ENCODE results near the gene NCOA3. TPM values are rescaled to one million over a fixed set of nuclear protein-coding genes. Genes with fewer than 3 reads are reported as not detected.

Gene NCOA3
- polyA plus RNA-seq, 1 of the 3 experiments (the other 2 are of a cell fraction), result 5.8 TPM

DNA sequence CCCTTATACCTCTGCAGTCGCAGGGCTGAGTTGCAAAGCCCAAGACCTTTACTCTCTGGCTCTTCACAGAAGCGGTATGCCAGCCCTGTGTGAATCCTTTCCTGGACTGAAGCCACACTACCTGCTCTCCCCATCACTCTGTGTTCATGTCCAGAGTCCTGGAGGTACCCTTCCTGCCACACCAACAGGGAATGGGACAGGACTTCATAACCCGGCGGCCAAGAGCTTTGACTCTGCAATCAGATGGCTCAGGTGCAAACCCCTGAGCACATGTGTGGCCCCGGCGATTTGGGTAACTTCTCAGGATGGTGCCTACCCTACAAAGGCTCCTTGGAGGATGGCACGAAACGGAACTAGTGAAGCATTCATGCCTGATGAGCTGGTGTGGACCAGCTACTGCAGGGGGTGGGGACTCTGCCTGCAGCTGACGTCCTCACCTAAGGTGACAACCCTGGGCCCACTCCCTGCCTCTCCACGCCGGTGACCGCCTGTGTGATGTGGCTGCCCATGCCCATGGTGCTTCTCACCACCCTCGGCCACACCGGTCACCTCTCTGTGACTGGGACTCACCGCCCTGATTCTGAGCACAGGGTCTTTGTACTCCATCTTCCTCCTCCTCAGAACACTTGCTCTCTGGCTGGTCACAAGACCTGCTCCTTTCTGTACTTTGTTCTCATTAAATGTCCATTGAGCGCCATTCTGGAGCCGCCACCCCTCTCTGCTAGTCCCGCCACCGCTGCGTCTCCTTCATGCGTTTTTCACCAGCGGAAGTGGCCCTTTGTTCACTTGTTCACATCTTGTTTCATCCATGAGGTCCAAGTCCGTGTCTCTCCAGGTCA is 166.8 kb downstream of the NCOA3 start:
- H3K27me3 ChIP-seq (ENCODE audit: insufficient read depth), result no peaks in the 10 kb centered on the region
- POLR2A ChIA-PET, result no interaction called here
- H2AFZ ChIP-seq (ENCODE audit: low read depth), result no peak overlapping the region
- H3K9me3 ChIP-seq, result no peaks in the 10 kb centered on the region
- no peak for DNase-seq
- H3K4me2 ChIP-seq, result no peak overlapping the region
- CTCF ChIA-PET, result interaction anchor here (0.8 to 24.9 kb wide), 5 partner anchors 9 to 955 kb away, joined by 3 to 437 read pairs (median 4); no protein-coding TSS in a partner anchor
- H3K4me3 ChIP-seq (ENCODE audit: low read depth in 2 of 2, low read length in 1 of 2), result no peak overlapping the region
- H4K20me1 ChIP-seq (ENCODE audit: insufficient read depth), result no peaks in the 10 kb centered on the region
- peaks cover 3 to 4% of the 10 kb centered on the region in 2 experiments; a peak in 2 of 4 replicates for H3K4me1 ChIP-seq (ENCODE audit: control insufficient read depth in 1 of 2, insufficient read depth in 2 of 2, low read depth in 1 of 2, low read length in 1 of 2)
- WGBS (ENCODE audit: low lambda C conversion rate), result 94% methylated on average over 23 of the region's 23 CpGs
- peaks cover 0 to 5% of the 10 kb centered on the region in 2 experiments for H3K36me3 ChIP-seq (replicated peaks in 1 of 2; ENCODE audit: control insufficient read depth in 1 of 2, insufficient read depth in 2 of 2, low read length in 1 of 2)
- TF ChIP-seq, protein P1, sequence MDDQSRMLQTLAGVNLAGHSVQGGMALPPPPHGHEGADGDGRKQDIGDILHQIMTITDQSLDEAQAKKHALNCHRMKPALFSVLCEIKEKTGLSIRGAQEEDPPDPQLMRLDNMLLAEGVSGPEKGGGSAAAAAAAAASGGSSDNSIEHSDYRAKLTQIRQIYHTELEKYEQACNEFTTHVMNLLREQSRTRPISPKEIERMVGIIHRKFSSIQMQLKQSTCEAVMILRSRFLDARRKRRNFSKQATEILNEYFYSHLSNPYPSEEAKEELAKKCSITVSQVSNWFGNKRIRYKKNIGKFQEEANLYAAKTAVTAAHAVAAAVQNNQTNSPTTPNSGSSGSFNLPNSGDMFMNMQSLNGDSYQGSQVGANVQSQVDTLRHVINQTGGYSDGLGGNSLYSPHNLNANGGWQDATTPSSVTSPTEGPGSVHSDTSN (IDR thresholded peaks at IDR 0.05), result no peak
- TF ChIP-seq MXI1 (IDR thresholded peaks at IDR 0.05; ENCODE audit: low read depth, low read length), result no peak
- TF ChIP-seq FOXM1 (IDR thresholded peaks at IDR 0.05; ENCODE audit: low read depth), result no peak
- TF ChIP-seq, protein P2, sequence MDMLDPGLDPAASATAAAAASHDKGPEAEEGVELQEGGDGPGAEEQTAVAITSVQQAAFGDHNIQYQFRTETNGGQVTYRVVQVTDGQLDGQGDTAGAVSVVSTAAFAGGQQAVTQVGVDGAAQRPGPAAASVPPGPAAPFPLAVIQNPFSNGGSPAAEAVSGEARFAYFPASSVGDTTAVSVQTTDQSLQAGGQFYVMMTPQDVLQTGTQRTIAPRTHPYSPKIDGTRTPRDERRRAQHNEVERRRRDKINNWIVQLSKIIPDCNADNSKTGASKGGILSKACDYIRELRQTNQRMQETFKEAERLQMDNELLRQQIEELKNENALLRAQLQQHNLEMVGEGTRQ (IDR thresholded peaks at IDR 0.05; ENCODE audit: borderline replicate concordance, low read depth, low read length), result no peak
- TF ChIP-seq NFIC (IDR thresholded peaks at IDR 0.05; ENCODE audit: borderline replicate concordance), result no peak
- TF ChIP-seq SMC3 (IDR thresholded peaks at IDR 0.05; ENCODE audit: low read depth, low read length), result no peak
- TF ChIP-seq, protein P3, sequence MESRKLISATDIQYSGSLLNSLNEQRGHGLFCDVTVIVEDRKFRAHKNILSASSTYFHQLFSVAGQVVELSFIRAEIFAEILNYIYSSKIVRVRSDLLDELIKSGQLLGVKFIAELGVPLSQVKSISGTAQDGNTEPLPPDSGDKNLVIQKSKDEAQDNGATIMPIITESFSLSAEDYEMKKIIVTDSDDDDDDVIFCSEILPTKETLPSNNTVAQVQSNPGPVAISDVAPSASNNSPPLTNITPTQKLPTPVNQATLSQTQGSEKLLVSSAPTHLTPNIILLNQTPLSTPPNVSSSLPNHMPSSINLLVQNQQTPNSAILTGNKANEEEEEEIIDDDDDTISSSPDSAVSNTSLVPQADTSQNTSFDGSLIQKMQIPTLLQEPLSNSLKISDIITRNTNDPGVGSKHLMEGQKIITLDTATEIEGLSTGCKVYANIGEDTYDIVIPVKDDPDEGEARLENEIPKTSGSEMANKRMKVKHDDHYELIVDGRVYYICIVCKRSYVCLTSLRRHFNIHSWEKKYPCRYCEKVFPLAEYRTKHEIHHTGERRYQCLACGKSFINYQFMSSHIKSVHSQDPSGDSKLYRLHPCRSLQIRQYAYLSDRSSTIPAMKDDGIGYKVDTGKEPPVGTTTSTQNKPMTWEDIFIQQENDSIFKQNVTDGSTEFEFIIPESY (IDR thresholded peaks at IDR 0.05; ENCODE audit: borderline replicate concordance, low read depth), result no peak
- TF ChIP-seq POLR2AphosphoS5 (IDR thresholded peaks at IDR 0.05; ENCODE audit: low read depth, low read length), result no peak
- no peak for TF ChIP-seq TAF1 (IDR thresholded peaks at IDR 0.05; ENCODE audit: borderline replicate concordance, low read depth, low read length)
- TF ChIP-seq RAD21 (IDR thresholded peaks at IDR 0.05; ENCODE audit: low read length), result no peak
- no peak for TF ChIP-seq FOXJ3 (CRISPR knock-in tag; IDR thresholded peaks at IDR 0.05)
- TF ChIP-seq, protein P4, sequence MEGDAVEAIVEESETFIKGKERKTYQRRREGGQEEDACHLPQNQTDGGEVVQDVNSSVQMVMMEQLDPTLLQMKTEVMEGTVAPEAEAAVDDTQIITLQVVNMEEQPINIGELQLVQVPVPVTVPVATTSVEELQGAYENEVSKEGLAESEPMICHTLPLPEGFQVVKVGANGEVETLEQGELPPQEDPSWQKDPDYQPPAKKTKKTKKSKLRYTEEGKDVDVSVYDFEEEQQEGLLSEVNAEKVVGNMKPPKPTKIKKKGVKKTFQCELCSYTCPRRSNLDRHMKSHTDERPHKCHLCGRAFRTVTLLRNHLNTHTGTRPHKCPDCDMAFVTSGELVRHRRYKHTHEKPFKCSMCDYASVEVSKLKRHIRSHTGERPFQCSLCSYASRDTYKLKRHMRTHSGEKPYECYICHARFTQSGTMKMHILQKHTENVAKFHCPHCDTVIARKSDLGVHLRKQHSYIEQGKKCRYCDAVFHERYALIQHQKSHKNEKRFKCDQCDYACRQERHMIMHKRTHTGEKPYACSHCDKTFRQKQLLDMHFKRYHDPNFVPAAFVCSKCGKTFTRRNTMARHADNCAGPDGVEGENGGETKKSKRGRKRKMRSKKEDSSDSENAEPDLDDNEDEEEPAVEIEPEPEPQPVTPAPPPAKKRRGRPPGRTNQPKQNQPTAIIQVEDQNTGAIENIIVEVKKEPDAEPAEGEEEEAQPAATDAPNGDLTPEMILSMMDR (IDR thresholded peaks at IDR 0.05), result no peak
- TF ChIP-seq YY1 (IDR thresholded peaks at IDR 0.05; ENCODE audit: low read depth), result no peak
- TF ChIP-seq, protein P5, sequence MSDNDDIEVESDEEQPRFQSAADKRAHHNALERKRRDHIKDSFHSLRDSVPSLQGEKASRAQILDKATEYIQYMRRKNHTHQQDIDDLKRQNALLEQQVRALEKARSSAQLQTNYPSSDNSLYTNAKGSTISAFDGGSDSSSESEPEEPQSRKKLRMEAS (IDR thresholded peaks at IDR 0.05; ENCODE audit: low read depth), result no peak
- no peak for TF ChIP-seq FOSL2 (IDR thresholded peaks at IDR 0.05; ENCODE audit: borderline replicate concordance, low read depth)
- TF ChIP-seq EP300 (IDR thresholded peaks at IDR 0.05; ENCODE audit: borderline replicate concordance in 1 of 2, low read depth in 1 of 2, low read length in 1 of 2), result no peak
- no peak for TF ChIP-seq EZH2phosphoT487 (IDR thresholded peaks at IDR 0.05; ENCODE audit: borderline replicate concordance, low read depth)
- TF ChIP-seq TCF12 (IDR thresholded peaks at IDR 0.05), result no peak
- TF ChIP-seq SIN3A (IDR thresholded peaks at IDR 0.05; ENCODE audit: borderline replicate concordance, low read depth, low read length), result no peak
- TF ChIP-seq RCOR1 (IDR thresholded peaks at IDR 0.05; ENCODE audit: low read length), result no peak
- H3K9me2 ChIP-seq, result no peaks in the 10 kb centered on the region
- H3K27ac ChIP-seq (ENCODE audit: low read depth in 2 of 2, low read length in 1 of 2), result no peak overlapping the region
- no peak overlapping the region for H3K9ac ChIP-seq
- no peaks in the 10 kb centered on the region for H3F3A ChIP-seq (replicated peaks; ENCODE audit: insufficient read depth)
- no peaks in the 10 kb centered on the region for H3K79me2 ChIP-seq (ENCODE audit: insufficient read depth)

All from SK-N-SH (cell line).